ENCODE results near the gene EFHD1.

GRCh38 chr2:232628466-232629128 lies 4.8 kb upstream of the EFHD1 start:
- TF ChIP-seq CTCF (IDR thresholded peaks at IDR 0.05 in 8 of 11, conservative IDR thresholded peaks at IDR 0.05 in 3 of 11) (no peak), POLR2AphosphoS5 (IDR thresholded peaks at IDR 0.05) (no peak)
